Thoracic aorta (tissue), 2 donors: Measurements from ENCODE around the gene NUPR1. TPM values are rescaled to one million over a fixed set of nuclear protein-coding genes. Genes with fewer than 3 reads are reported as not detected.
"Not testable (repeated sequence)": the region's sequence is repeated elsewhere in the genome, so short reads cannot be mapped to it uniquely, and the experiment has no call there.

ENCODE experiments used
- ATAC-seq: fragments of 150-250 bp; one replicate; pipeline ENCODE4 v1.8.0; 2017; ENCODE audit warnings: low read depth; ENCODE audit not compliant: insufficient number of reproducible peaks, low FRiP score
- DNase-seq: peaks from one replicate; pipeline ENCODE4 v3.0.0-alpha.2; 2020; ENCODE audit warnings: low spot score
- H3K27ac ChIP-seq, 2 donors: fragments of 200-600 bp; sonication (generic); 1 replicate in 1 of 2; 2 replicates in 1 of 2; pipeline ENCODE4 v1.5.1; 2016; ENCODE audit warnings: mild to moderate bottlenecking in 2 of 2, moderate library complexity in 2 of 2
- H3K27me3 ChIP-seq: fragments of 200-600 bp; sonication (generic); replicated peaks from 2 replicates; pipeline ENCODE4 v1.6.0; 2016; ENCODE audit warnings: mild to moderate bottlenecking; ENCODE audit not compliant: insufficient read depth
- H3K36me3 ChIP-seq: fragments of 200-600 bp; sonication (generic); one replicate; pipeline ENCODE4 v1.5.1; 2016
- H3K4me1 ChIP-seq, 2 donors: fragments of 200-600 bp; sonication (generic); 1 replicate in 1 of 2; 2 replicates in 1 of 2; pipeline versions ENCODE4 v1.5.1 to v1.6.0; 2016; ENCODE audit warnings: low read depth in 2 of 2, mild to moderate bottlenecking in 1 of 2; ENCODE audit not compliant: control insufficient read depth in 1 of 2
- H3K4me3 ChIP-seq: fragments of 200-600 bp; sonication (generic); 2 replicates; pipeline ENCODE4 v1.5.1; 2016; ENCODE audit warnings: mild to moderate bottlenecking
- H3K9me3 ChIP-seq: fragments of 200-600 bp; sonication (generic); 2 replicates; pipeline ENCODE4 v1.5.1; 2016
- total RNA-seq, 2 donors: library from RNA; depleted of rRNA; stranded (reverse); fragments of >200 nt; gene quantifications; one replicate each; pipeline versions ENCODE4 v1.1.0 to v1.2.3, GENCODE V29; 2016
- TF ChIP-seq, protein P1 (sequence below): fragments of 200-600 bp; sonication (generic); IDR thresholded peaks from one replicate; pipeline ENCODE4 v1.5.1; 2019; ENCODE audit warnings: antibody characterized with exemption

Gene NUPR1
- total RNA-seq, 2 donors from 2014 or later: 17.7 to 53.5 TPM

DNA sequence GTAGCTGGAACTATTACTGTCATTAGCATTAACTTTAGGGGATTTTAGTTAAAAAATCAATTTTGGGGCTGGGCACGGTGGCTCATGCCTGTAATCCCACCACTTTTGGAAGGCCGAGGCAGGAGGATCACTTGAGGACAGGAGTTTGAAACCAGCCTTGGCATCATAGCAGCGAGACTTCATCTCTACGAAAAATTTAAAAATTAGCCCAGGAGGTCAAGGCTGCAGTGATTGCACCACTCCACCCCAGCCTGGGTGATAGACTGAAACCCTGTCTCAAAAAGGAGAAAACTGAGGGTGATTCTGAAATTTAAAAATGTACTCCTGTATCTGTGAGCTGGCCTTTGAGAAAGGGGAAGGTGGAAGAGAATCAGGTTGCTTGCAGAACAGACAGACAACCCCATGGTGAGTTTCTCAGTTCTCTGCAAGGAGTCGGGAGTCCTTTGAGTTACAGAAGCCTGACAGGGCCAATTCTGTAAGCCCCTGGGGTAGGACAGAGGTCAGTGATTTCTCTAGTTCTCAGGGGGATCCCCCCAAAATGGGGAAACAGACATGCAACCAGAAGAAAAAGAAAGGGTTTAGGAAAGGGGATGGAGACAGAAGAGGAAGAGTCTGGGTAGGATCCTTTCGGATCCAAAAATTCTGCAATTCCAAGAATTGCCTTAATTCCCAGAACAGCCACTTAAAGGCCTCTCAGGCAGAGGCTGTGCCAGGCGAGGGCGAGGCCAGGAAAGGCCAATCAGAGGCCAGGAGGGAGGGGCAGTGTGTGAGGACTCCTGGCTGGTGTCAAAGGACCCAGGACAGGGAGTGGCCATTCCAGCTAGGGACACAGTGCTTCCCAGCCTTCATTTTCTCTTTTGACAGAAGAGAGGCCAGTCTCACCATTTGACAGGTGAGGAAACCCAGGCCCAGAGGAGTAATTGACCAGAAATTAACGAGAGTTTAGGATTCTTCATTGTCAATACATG is 6.7 kb downstream of the NUPR1 start:
- H3K27me3 ChIP-seq: no peaks in the 10 kb centered on the region
- H3K9me3 ChIP-seq: no peaks in the 10 kb centered on the region
- peak; percentile 28 for DNase-seq
- peak; percentile 30 for ATAC-seq
- H3K4me1 ChIP-seq: peaks cover 21 to 26% of the 10 kb centered on the region in 2 donors
- H3K27ac ChIP-seq: peak overlapping the region; percentile 45 to 58
- TF ChIP-seq, protein P1, sequence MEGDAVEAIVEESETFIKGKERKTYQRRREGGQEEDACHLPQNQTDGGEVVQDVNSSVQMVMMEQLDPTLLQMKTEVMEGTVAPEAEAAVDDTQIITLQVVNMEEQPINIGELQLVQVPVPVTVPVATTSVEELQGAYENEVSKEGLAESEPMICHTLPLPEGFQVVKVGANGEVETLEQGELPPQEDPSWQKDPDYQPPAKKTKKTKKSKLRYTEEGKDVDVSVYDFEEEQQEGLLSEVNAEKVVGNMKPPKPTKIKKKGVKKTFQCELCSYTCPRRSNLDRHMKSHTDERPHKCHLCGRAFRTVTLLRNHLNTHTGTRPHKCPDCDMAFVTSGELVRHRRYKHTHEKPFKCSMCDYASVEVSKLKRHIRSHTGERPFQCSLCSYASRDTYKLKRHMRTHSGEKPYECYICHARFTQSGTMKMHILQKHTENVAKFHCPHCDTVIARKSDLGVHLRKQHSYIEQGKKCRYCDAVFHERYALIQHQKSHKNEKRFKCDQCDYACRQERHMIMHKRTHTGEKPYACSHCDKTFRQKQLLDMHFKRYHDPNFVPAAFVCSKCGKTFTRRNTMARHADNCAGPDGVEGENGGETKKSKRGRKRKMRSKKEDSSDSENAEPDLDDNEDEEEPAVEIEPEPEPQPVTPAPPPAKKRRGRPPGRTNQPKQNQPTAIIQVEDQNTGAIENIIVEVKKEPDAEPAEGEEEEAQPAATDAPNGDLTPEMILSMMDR: no peak
- peaks cover 18% of the 10 kb centered on the region for H3K36me3 ChIP-seq
- H3K4me3 ChIP-seq: no peak overlapping the region

DNA sequence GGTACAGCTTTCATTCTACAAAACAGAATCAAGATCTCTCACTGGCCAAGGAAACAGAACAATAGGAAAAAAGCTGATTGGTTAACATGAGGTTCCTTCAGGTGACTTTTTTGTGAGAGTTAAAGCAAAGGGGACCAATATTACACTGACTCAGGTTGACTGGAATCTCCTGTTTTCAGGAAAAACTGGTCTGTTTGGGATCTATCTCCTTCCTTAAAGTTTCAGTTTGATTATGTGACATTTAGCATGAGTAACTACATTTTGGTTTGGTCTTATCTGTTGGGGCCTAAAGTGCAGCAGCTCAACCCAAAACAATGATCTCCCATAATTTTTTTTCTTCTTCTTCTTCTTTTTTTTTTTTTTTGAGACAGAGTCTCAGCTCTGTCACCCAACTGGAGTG is 9.7 kb downstream of the NUPR1 start:
- H3K9me3 ChIP-seq: no peaks in the 10 kb centered on the region
- no peaks in the 10 kb centered on the region for H3K27me3 ChIP-seq
- no peak for DNase-seq
- H3K27ac ChIP-seq: no peak overlapping the region
- TF ChIP-seq, protein P1: no peak
- H3K36me3 ChIP-seq: no peaks in the 10 kb centered on the region
- peaks cover 9 to 12% of the 10 kb centered on the region in 2 donors for H3K4me1 ChIP-seq
- ATAC-seq: no peak
- H3K4me3 ChIP-seq: no peak overlapping the region

DNA sequence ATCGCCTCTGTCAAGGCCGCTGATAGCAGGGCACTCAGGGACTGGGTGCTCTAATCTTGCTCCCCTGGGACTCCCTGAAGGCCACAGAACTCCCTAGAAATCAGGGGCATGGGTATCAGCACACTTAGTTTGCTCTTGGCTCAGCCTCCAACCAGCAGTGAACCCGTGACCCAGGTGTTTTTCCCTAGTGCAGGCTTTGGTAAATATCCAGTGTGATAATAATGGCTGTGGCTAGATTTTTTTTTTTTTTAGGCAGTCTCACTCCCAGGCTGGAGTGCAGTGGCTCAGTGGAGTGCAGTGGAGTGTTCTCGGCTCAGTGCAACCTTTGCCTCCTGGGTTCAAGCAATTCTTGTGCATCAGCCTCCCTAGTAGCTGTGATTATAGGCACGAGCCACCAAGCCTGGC is 10.3 kb downstream of the NUPR1 start:
- H3K27ac ChIP-seq: no peak overlapping the region
- no peaks in the 10 kb centered on the region for H3K9me3 ChIP-seq
- no peak overlapping the region for H3K4me3 ChIP-seq
- ATAC-seq (no peak), DNase-seq (no peak)
- peaks cover 7 to 12% of the 10 kb centered on the region in 2 donors for H3K4me1 ChIP-seq
- no peaks in the 10 kb centered on the region for H3K27me3 ChIP-seq
- no peaks in the 10 kb centered on the region for H3K36me3 ChIP-seq
- TF ChIP-seq, protein P1: no peak

DNA sequence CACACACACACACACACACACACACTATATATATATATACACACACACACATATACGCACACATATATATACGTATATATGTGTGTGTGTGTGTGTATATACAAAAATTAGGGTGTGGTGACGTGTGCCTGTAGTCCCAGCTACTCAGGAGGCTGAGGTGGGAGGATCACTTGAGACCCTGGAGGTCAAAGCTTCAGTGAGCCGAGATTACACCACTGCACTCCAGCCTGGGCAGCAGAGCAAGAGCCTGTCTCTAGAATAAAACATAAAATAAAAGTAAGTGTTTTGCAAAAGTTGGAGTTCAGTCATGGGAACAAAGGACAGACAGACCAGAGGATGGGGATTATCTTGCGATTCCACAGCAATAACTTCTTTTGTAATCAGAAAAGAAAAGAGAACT is 10.8 kb downstream of the NUPR1 start:
- DNase-seq (no peak), ATAC-seq (no peak)
- no peaks in the 10 kb centered on the region for H3K36me3 ChIP-seq
- H3K9me3 ChIP-seq: no peaks in the 10 kb centered on the region
- peaks cover 7% of the 10 kb centered on the region in 2 donors for H3K4me1 ChIP-seq
- H3K27me3 ChIP-seq: no peaks in the 10 kb centered on the region
- TF ChIP-seq, protein P1: no peak
- no peak overlapping the region for H3K4me3 ChIP-seq
- H3K27ac ChIP-seq: no peak overlapping the region

DNA sequence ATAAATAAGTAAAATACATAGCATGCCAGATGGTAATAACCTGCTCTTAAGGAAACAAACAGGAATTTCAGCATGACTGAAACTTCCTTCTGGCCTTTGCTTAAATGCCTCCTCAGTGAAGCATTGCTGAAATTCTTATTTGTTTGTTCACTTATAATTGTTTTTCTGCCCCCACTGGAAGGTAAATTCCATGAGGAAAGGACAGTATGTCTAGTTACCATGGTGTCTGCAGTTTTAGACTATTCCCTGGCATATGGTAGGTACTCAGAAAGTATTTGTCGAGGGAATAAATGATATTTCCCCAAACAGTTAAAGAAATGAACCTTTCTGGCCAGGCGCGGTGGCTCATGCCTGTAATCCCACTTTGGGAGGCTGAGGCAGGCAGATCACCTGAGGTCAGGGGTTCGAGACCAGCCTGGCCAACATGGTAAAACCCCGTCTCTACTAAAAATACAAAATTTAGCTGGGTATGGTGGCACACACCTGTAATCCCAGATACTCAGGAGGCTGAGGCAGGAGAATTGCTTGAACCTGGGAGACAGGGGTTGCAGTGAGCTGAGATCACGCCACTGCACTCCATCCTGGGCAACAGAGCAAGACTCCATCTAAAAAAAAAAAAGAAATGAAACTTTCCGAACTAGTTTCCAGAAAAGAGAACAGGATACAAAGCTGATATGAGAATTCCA is 11.5 kb downstream of the NUPR1 start:
- H3K4me1 ChIP-seq, DNase-seq, ATAC-seq, H3K4me3 ChIP-seq, H3K27ac ChIP-seq, H3K9me3 ChIP-seq, H3K36me3 ChIP-seq, H3K27me3 ChIP-seq: not testable (repeated sequence)
